Vagina (tissue), 2 donors: ENCODE data around the gene ARL6IP5.

Experiments used
- CTCF ChIP-seq, 3 experiments: fragments of 450-650 bp in 2 of 3; fragments of 200-600 bp in 1 of 3; sonication (generic) in 1 of 3; IDR thresholded peaks; one replicate each; pipeline ENCODE4 v1.5.1; 2017 to 2019; ENCODE audit warnings: antibody characterized with exemption in 3 of 3, mild to moderate bottlenecking in 2 of 3, moderate library complexity in 2 of 3
- POLR2AphosphoS5 ChIP-seq, 2 donors: sonication (generic); formaldehyde crosslinking; IDR thresholded peaks; one replicate each; pipeline ENCODE4 v1.9.0; 2017; ENCODE audit warnings: antibody characterized with exemption in 2 of 2, mild to moderate bottlenecking in 2 of 2, low read depth in 1 of 2; ENCODE audit not compliant: insufficient read depth in 1 of 2

DNA sequence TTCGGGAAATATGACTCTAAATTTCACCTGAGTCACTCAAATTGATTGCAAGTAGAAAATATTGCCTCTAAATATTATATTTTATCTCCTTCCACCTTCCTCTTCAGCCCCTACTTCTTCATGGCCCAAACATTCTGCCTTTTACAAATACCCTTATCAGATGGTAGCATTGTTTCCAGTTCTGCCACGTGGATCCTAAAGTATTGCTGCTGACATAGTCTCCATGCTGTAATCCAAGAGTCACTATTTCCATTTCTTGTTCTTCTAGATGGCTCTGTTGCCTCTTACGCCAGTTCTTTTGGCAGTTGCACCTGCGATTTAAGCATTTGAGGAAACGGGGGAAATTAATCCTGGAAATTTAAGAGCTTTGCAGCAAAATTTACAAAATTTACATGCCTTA, 24.1 kb downstream of the ARL6IP5 start:
- TF ChIP-seq CTCF (IDR thresholded peaks at IDR 0.05) (no peak), POLR2AphosphoS5 (IDR thresholded peaks at IDR 0.05; ENCODE audit: insufficient read depth in 1 of 2, low read depth in 1 of 2) (no peak)
